Measurements from ENCODE around the gene CCDC177.

CCDC177 gene

GRCh38 chr14:69573205-69573830 lies 1.4 kb downstream of the CCDC177 start:
- no peak overlapping the region for H3K27ac ChIP-seq
- TF ChIP-seq, protein P1, sequence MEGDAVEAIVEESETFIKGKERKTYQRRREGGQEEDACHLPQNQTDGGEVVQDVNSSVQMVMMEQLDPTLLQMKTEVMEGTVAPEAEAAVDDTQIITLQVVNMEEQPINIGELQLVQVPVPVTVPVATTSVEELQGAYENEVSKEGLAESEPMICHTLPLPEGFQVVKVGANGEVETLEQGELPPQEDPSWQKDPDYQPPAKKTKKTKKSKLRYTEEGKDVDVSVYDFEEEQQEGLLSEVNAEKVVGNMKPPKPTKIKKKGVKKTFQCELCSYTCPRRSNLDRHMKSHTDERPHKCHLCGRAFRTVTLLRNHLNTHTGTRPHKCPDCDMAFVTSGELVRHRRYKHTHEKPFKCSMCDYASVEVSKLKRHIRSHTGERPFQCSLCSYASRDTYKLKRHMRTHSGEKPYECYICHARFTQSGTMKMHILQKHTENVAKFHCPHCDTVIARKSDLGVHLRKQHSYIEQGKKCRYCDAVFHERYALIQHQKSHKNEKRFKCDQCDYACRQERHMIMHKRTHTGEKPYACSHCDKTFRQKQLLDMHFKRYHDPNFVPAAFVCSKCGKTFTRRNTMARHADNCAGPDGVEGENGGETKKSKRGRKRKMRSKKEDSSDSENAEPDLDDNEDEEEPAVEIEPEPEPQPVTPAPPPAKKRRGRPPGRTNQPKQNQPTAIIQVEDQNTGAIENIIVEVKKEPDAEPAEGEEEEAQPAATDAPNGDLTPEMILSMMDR (conservative IDR thresholded peaks at IDR 0.05) = no peak

DNA sequence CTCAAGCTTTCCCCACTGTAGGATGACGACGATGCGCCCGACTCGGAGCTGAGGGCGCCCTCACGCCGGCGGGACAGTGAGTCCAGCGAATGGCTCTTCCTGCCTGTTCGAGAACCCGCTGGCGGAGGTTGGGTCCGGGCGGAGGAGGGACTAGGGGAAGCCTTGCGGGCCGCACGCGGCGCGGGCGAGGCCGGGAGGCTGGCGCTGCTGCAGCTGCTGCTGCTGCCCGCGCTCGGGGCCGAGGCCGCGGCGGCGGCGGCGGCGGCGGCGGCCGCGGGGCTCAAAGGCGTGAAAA lies 1.9 kb downstream of the CCDC177 start:
- peak overlapping the region; percentile 69; the same call in 1 of the 2 replicates for H3K27ac ChIP-seq
- TF ChIP-seq, protein P1 (conservative IDR thresholded peaks at IDR 0.05) = no peak

GRCh38 chr14:69572030-69572840 lies 2.4 kb downstream of the CCDC177 start:
- TF ChIP-seq, protein P1 (conservative IDR thresholded peaks at IDR 0.05) = no peak
- peak overlapping the region; percentile 69 for H3K27ac ChIP-seq

GRCh38 chr14:69571449-69572029 lies 3.1 kb downstream of the CCDC177 start:
- TF ChIP-seq, protein P1 (conservative IDR thresholded peaks at IDR 0.05) = no peak
- H3K27ac ChIP-seq = peak overlapping the region; percentile 69

GRCh38 chr14:69570836-69571330 lies 3.8 kb downstream of the CCDC177 start:
- no peak overlapping the region for H3K27ac ChIP-seq
- TF ChIP-seq, protein P1 (conservative IDR thresholded peaks at IDR 0.05) = no peak

DNA sequence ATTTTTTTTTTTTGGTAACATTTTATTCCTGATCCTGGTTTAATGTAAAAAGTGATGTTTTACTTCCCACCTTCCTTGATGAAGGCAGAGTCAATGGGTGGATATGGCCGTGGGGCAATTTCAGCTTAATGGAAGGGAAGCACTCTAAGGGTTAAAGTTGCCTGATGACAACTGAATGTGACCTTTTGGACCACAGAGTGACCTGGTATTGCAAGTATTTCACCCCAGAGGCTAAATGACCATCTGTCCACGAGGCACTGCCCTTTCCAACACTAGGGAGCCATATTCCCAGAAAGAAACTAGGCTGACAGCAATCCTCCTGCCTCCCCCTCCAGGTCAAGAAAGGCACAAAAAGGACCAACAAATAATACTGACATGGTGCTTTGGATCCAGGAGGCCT lies 4.8 kb downstream of the CCDC177 start:
- H3K27ac ChIP-seq = no peak overlapping the region
- TF ChIP-seq, protein P1 (conservative IDR thresholded peaks at IDR 0.05) = no peak

DNA sequence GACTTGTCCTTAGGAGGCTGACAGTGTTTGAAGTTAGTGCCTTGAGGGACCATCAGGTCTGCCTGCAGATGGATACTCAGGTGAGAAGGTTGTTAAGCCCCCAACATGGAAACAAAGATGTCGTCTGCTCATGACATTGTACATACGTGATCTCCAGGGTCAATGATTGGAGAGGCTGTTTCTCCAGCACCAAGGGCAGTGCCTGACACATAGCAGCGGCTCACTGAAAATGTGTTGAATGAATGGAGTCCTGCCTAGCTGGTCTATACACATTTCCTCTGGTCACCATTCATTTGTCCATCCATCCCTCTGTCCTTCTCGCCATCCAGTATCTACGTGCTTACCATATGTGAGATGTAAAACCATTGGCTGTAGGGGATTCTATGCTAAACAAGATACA lies 7.1 kb downstream of the CCDC177 start:
- H3K27ac ChIP-seq = no peak overlapping the region

More for the DNA sequence above, 7.1 kb downstream of the CCDC177 start:
- TF ChIP-seq, protein P1 (conservative IDR thresholded peaks at IDR 0.05) = no peak

Data from VCaP (cell line).